ENCODE results near the gene HOXD8.

HOXD8 gene

DNA sequence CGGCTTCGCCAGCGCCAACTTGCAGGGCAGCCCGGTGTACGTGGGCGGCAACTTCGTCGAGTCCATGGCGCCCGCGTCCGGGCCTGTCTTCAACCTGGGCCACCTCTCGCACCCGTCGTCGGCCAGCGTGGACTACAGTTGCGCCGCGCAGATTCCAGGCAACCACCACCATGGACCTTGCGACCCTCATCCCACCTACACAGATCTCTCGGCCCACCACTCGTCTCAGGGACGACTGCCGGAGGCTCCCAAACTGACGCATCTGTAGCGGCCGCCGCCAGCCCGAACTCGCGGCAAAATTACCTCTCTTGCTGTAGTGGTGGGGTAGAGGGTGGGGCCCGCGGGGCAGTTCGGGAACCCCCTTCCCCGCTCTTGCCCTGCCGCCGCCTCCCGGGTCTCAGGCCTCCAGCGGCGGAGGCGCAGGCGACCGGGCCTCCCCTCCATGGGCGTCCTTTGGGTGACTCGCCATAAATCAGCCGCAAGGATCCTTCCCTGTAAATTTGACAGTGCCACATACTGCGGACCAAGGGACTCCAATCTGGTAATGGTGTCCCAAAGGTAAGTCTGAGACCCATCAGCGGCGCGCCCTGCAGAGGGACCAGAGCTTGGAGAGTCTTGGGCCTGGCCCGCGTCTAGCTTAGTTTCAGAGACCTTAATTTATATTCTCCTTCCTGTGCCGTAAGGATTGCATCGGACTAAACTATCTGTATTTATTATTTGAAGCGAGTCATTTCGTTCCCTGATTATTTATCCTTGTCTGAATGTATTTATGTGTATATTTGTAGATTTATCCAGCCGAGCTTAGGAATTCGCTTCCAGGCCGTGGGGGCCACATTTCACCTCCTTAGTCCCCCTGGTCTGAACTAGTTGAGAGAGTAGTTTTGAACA lies 42.7 kb downstream of the HOXD8 start:
- no peaks in the 10 kb centered on the region for H3K36me3 ChIP-seq (ENCODE audit: insufficient read depth, low read depth, low read length)
- H3K27me3 ChIP-seq (ENCODE audit: insufficient read depth, low read length) = peaks cover 100% of the 10 kb centered on the region
- H3K4me3 ChIP-seq (ENCODE audit: low read length) = peak overlapping the region; percentile 37; the same call in 1 of the 2 replicates
- H3K9ac ChIP-seq (ENCODE audit: low read depth, low read length) = no peak overlapping the region
- H3K27ac ChIP-seq (ENCODE audit: low read length) = no peak overlapping the region
- H3K4me1 ChIP-seq (ENCODE audit: insufficient read depth, low read length) = peaks cover 15% of the 10 kb centered on the region; the same call in 1 of the 2 replicates
- peaks cover 2% of the 10 kb centered on the region; the same call in 1 of the 2 replicates for H3K9me3 ChIP-seq (ENCODE audit: insufficient read depth, low read depth, low read length)

DNA sequence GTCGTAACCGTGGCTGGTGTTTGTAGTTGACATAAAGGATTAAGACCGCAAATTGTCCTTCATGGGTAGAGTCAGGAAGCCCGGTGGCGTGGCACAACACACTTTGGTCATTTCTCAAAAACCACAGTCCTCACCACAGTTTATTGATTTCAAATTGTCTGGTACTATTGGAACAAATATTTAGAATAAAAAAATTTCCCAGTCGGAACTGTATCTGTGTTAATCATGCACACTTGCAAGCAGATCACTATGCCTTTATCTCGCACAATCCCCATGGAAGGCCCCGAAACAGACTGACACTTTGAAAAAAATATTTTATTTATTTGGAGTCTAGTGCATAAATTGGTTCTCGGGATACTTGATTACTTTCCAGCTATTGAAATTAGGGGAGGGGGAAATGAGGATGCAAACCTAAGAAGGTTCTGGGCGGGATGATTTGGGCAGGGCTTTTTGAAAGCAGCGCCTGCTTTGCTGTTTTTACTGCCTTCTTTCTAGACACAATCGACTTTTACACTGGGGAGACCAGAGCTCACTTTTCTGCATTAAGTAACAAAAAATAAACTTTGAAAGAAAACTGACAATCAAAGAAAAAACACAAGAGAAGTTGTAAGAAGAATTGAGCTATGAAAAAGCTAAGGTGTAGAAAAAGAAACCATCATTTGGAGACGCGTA lies 43.5 kb downstream of the HOXD8 start:
- peaks cover 100% of the 10 kb centered on the region for H3K27me3 ChIP-seq (ENCODE audit: insufficient read depth, low read length)
- no peaks in the 10 kb centered on the region for H3K36me3 ChIP-seq (ENCODE audit: insufficient read depth, low read depth, low read length)
- no peak overlapping the region for H3K27ac ChIP-seq (ENCODE audit: low read length)
- peaks cover 4% of the 10 kb centered on the region; the same call in 1 of the 2 replicates for H3K9me3 ChIP-seq (ENCODE audit: insufficient read depth, low read depth, low read length)
- H3K4me1 ChIP-seq (ENCODE audit: insufficient read depth, low read length) = peaks cover 20% of the 10 kb centered on the region; the same call in 1 of the 2 replicates
- no peak overlapping the region for H3K9ac ChIP-seq (ENCODE audit: low read depth, low read length)
- no peak overlapping the region for H3K4me3 ChIP-seq (ENCODE audit: low read length)

DNA sequence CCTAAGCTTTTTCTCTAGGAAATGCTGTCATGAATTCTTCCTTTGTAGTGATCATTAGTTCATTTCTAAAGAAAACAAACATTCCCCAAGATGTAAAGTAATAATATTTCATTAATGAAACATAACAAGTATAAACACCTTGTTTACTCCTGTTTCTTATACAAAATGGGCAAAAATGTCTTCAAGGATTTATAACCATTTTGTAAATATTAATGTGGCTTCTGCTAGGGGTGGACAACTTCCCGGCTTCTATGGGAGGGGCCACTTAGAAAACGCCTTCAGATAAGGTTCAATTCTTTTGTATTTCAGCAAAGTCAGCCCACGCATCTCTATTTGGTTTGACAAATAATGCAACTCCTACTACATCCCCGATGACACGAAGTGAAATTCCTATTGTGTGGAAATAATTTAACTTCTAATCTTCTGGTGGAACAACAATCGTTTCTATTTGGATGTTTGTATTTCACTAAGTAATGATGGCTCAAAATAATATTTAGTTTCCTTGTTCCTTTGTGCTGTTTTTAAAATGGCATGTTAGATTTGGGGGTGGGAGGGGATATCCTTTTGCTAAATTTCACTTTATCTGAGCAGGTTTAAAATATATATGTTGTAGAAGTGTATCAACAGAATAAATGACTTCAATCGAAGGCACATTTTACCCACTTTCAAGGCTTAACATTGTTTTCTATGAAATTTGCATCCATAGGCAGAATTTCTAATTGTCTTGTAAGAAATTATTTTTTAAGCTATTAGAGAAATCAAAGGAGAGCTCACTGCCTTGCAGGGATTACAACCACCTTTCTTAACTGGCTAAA lies 44.3 kb downstream of the HOXD8 start:
- Histone ChIP-seq H3K27me3 (ENCODE audit: insufficient read depth, low read length) (peaks cover 100% of the 10 kb centered on the region), H3K9me3 (ENCODE audit: insufficient read depth, low read depth, low read length) (peaks cover 4% of the 10 kb centered on the region; the same call in 1 of the 2 replicates), H3K4me1 (ENCODE audit: insufficient read depth, low read length) (peaks cover 20% of the 10 kb centered on the region; the same call in 1 of the 2 replicates)

DNA sequence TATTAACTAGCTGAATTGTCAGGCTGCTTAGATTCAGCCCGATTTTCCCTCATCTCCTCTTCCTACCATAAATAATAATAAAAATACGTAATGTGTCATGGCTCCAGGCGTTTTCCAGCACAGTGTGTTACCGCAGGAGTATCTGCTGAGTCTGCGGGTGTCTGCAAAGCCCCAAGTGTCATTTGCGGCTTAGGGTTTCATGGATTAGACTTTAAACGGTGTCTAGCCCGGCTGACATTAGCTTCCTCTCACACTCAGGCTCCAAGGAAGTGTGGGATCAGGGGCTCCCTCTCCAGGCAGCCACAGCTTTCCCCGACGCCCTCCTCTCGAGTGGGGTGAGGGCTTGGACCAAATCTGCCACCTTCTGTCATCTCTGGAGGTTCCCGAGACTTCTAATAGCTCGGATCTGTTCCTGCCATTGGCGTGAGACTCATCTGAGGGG lies 44.9 kb downstream of the HOXD8 start:
- H3K36me3 ChIP-seq (ENCODE audit: insufficient read depth, low read depth, low read length) = no peaks in the 10 kb centered on the region
- H3K4me1 ChIP-seq (ENCODE audit: insufficient read depth, low read length) = peaks cover 20% of the 10 kb centered on the region; the same call in 1 of the 2 replicates
- no peak overlapping the region for H3K9ac ChIP-seq (ENCODE audit: low read depth, low read length)
- peak overlapping the region; percentile 50; the same call in 1 of the 2 replicates for H3K4me3 ChIP-seq (ENCODE audit: low read length)
- no peak overlapping the region for H3K27ac ChIP-seq (ENCODE audit: low read length)
- peaks cover 4% of the 10 kb centered on the region; the same call in 1 of the 2 replicates for H3K9me3 ChIP-seq (ENCODE audit: insufficient read depth, low read depth, low read length)
- peaks cover 100% of the 10 kb centered on the region for H3K27me3 ChIP-seq (ENCODE audit: insufficient read depth, low read length)

More for the DNA sequence above, 44.3 kb downstream of the HOXD8 start:
- Histone ChIP-seq H3K4me3 (ENCODE audit: low read length) (no peak overlapping the region), H3K36me3 (ENCODE audit: insufficient read depth, low read depth, low read length) (no peaks in the 10 kb centered on the region), H3K9ac (ENCODE audit: low read depth, low read length) (no peak overlapping the region), H3K27ac (ENCODE audit: low read length) (no peak overlapping the region)

DNA sequence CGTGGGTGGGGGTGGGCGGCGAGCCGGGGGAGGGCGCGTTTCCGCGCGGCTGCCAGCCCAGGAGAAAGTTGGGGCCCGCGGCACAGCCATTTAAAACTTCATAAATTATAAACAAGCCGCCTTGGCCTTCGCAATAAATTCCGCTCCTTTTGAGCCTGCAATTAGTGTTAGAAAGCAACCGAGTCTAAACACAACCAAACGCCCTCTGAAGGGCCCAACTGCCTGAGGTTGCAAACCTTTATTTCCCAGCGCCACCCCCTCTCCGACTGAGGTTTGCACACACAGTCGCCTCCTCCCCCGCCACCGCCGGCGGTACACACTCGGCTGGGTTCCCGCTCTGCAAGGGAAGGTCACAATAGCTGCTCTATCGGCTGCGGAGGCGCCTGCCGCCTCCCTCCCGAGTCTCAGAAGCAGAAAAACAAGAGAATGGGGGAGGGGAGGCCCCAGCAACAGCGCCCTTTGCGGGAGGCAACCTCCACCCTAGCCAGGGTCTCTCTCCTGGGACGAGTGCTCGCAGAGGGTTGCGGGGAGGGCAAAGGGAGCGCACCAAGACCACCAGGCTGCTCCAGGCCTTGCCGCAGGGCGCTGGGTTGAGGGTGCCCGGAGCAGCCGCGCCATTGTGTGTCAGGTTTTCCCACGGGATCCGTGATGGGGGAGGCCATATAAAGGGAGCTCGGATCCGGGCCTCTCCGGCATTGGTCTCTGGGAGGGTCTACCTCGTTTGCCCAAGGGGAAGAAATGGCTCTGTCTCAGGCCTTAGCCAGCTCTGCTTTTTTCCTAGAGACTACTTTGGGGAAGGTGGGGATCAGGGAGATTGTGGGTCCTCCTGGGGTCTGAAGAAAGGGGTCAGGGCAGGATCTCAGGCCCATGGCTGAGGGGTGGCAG lies 45.6 kb downstream of the HOXD8 start:
- Histone ChIP-seq H3K36me3 (ENCODE audit: insufficient read depth, low read depth, low read length) (no peaks in the 10 kb centered on the region), H3K9me3 (ENCODE audit: insufficient read depth, low read depth, low read length) (peaks cover 4% of the 10 kb centered on the region; the same call in 1 of the 2 replicates), H3K4me3 (ENCODE audit: low read length) (peak overlapping the region; percentile 50; the same call in 1 of the 2 replicates), H3K27me3 (ENCODE audit: insufficient read depth, low read length) (peaks cover 100% of the 10 kb centered on the region), H3K9ac (ENCODE audit: low read depth, low read length) (no peak overlapping the region), H3K27ac (ENCODE audit: low read length) (no peak overlapping the region), H3K4me1 (ENCODE audit: insufficient read depth, low read length) (peaks cover 20% of the 10 kb centered on the region; the same call in 1 of the 2 replicates)

DNA sequence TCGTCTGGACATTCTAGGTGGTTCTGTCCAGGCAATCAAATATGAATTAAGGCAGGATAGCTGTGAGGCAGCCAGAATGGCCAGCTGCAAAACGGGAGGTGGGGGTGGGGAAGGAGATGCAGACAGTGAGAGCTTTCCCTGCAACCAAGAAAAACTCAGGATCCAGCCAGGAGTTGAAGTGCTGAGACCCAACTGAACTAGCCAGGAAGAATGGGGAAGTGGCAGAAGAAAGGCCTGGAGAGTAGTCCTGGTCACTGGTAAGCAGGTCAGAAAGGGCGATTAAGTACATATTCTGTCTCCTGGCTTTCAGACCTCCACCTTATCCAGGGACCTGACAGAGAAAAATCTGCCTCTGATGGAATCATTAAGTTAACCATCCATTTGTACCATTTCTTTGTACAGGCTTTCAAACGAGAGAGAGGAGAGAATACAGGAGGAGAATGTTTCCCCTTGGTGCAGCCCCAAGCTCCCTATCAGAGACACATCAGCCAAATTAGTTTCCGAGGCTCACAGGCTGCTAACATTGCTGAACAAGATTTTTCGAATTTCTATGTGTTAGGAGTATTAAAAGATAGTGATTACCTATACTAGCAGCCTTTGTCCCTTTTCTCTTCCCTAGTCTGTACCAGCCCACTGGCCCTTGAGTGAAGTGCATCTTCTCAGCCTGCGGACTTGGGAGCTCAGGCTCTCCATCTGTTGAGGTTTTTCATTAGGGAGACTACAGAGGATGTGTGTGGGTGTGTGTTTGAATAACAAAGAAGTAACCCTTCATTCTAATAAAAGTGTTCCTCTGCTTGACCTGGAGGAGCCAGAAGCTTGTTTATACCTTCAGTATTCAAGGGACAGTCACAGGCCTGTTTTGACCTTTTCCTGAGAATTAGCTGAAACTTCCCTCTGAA lies 46.5 kb downstream of the HOXD8 start:
- no peak overlapping the region; the same call in 1 of the 2 replicates for H3K4me3 ChIP-seq (ENCODE audit: low read length)
- H3K27me3 ChIP-seq (ENCODE audit: insufficient read depth, low read length) = peaks cover 100% of the 10 kb centered on the region
- peaks cover 20% of the 10 kb centered on the region; the same call in 1 of the 2 replicates for H3K4me1 ChIP-seq (ENCODE audit: insufficient read depth, low read length)
- H3K36me3 ChIP-seq (ENCODE audit: insufficient read depth, low read depth, low read length) = no peaks in the 10 kb centered on the region
- H3K27ac ChIP-seq (ENCODE audit: low read length) = no peak overlapping the region
- H3K9me3 ChIP-seq (ENCODE audit: insufficient read depth, low read depth, low read length) = peaks cover 4% of the 10 kb centered on the region; the same call in 1 of the 2 replicates
- H3K9ac ChIP-seq (ENCODE audit: low read depth, low read length) = no peak overlapping the region

DNA sequence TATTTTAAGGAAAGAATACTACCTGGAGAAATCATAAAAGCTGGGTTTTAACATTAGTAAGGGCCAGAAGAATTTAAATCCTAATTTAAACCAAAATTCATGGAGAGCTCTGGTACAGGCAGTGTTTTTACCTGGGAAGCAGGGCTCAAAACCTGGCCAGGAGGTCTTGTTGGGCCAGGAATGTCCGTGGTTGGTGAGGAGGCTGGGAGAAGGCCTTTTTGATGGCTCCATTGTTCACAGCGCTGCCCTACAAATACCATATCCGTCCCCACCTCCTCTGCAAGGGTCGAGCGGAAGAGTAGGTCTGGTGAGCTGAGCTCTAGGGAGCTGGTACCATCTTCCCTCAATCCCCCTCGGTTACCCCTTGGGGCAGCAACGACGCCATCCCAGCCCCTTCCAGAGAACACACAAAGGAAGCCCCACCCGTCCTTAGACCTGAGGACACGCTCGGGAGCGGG lies 48.1 kb downstream of the HOXD8 start:
- no peak overlapping the region for H3K9ac ChIP-seq (ENCODE audit: low read depth, low read length)
- H3K4me3 ChIP-seq (ENCODE audit: low read length) = peak overlapping the region; percentile 62
- H3K27me3 ChIP-seq (ENCODE audit: insufficient read depth, low read length) = peaks cover 100% of the 10 kb centered on the region
- peaks cover 4% of the 10 kb centered on the region; the same call in 1 of the 2 replicates for H3K9me3 ChIP-seq (ENCODE audit: insufficient read depth, low read depth, low read length)
- H3K27ac ChIP-seq (ENCODE audit: low read length) = no peak overlapping the region
- no peaks in the 10 kb centered on the region for H3K36me3 ChIP-seq (ENCODE audit: insufficient read depth, low read depth, low read length)
- peaks cover 20% of the 10 kb centered on the region; the same call in 1 of the 2 replicates for H3K4me1 ChIP-seq (ENCODE audit: insufficient read depth, low read length)

DNA sequence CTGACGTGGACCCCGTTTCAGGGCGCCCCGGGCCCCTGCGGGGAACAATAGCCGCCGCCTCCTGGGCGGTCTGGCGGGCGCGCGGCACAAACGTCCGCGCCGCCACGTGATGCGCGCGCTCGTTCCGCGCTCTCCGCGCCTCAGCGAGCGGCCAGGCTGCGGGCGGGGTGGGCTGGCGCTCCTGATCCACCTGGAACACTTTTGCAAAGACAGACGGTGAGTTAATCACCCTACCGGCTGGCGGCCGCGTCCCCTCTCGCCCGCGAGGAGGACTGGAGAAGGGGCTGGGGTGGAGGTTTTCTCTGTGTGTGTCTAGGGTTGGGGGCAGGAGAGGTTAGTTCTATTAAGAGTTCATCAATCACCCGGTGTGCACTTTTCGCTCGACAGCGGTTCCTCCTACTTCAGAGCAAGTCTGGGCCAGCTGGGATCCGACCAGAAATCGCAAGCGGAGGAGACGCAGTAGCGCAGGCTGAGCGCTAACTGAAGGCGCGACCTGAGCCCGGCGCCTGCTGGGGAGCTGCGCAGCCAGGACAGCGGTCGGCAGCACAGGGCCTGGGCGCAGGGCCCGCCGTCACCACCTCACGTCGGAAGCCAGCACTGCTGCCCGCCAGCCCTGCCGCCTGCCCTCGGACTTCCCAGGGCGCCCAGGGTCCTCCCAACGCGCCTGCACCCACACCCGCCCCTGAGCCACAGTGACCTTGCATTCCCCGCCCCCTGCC lies 48.7 kb downstream of the HOXD8 start:
- Histone ChIP-seq H3K27ac (ENCODE audit: low read length) (no peak overlapping the region), H3K9me3 (ENCODE audit: insufficient read depth, low read depth, low read length) (peaks cover 4% of the 10 kb centered on the region; the same call in 1 of the 2 replicates), H3K4me3 (ENCODE audit: low read length) (peak overlapping the region; percentile 62), H3K9ac (ENCODE audit: low read depth, low read length) (no peak overlapping the region), H3K4me1 (ENCODE audit: insufficient read depth, low read length) (peaks cover 20% of the 10 kb centered on the region; the same call in 1 of the 2 replicates), H3K27me3 (ENCODE audit: insufficient read depth, low read length) (peaks cover 100% of the 10 kb centered on the region), H3K36me3 (ENCODE audit: insufficient read depth, low read depth, low read length) (no peaks in the 10 kb centered on the region)

DNA sequence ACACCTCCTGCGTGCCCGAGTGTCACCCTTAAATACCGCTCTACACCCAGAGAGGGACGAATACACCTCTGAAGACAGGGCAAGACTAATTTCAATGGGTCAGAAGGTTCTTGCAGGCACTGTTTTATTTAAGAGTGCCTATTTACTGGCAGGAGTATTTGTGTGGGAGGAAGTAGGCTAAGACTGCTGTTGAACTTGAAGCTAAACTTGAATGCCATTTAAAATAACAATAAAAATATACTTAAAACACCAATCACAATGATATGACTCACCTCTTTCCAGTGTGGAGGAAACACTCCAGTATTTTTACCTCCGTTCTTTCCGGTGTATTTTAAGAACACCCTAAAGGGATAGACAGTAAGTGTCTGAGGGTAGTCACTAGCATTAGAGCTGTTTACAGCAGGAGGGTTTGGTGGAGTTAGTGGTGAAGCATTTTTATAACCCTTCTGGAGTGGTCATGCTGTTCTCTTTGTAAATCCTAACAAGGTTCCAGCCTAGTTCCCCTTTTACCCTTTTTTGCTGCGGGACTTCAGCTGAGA lies 49.3 kb downstream of the HOXD8 start:
- Histone ChIP-seq H3K4me1 (ENCODE audit: insufficient read depth, low read length) (peaks cover 20% of the 10 kb centered on the region; the same call in 1 of the 2 replicates), H3K27ac (ENCODE audit: low read length) (no peak overlapping the region), H3K4me3 (ENCODE audit: low read length) (no peak overlapping the region), H3K9me3 (ENCODE audit: insufficient read depth, low read depth, low read length) (peaks cover 4% of the 10 kb centered on the region; the same call in 1 of the 2 replicates), H3K27me3 (ENCODE audit: insufficient read depth, low read length) (peaks cover 100% of the 10 kb centered on the region), H3K36me3 (ENCODE audit: insufficient read depth, low read depth, low read length) (no peaks in the 10 kb centered on the region), H3K9ac (ENCODE audit: low read depth, low read length) (no peak overlapping the region)

All from iPS-20b (cell line).